DOHH2 (cell line): ENCODE data around the gene ANKMY1.

Source experiments
- CTCF ChIP-seq: fragments of 200-600 bp; sonication (generic); IDR thresholded peaks from one replicate; pipeline ENCODE4 v1.5.1; 2014; ENCODE audit warnings: antibody characterized with exemption, mild to moderate bottlenecking, low read depth, low read length; ENCODE audit not compliant: poor library complexity, severe bottlenecking
- EZH2phosphoT487 ChIP-seq: fragments of 200-600 bp; sonication (generic); IDR thresholded peaks from 2 replicates; pipeline ENCODE4 v1.6.1; 2017; ENCODE audit warnings: borderline replicate concordance, mild to moderate bottlenecking, antibody characterized with exemption, low read length, moderate library complexity, mixed read lengths

GRCh38 chr2:240595381-240596079 is 37.7 kb upstream of the ANKMY1 start:
- TF ChIP-seq CTCF (peak; percentile 60), EZH2phosphoT487 (no peak)
